GM12892 (cell line): ENCODE results near the gene CD38.
"Not testable (repeated sequence)": the region's sequence is repeated elsewhere in the genome, so short reads cannot be mapped to it uniquely, and the experiment has no call there.

Source experiments
- DNase-seq: peaks from one replicate; pipeline ENCODE4 v3.0.0; 2011; ENCODE audit not compliant: insufficient read length
- FAIRE-seq: peaks from 2 replicates; lab custom pipeline; 2011; peaks lifted over from hg19 to GRCh38; lab: Jason Lieb, UNC
- POLR2A ChIP-seq: IDR thresholded peaks from 2 replicates; pipeline ENCODE4 v1.6.1; 2011; ENCODE audit warnings: low read depth, low read length, control low read depth
- POLR2AphosphoS5 ChIP-seq: IDR thresholded peaks from 2 replicates; pipeline ENCODE4 v1.6.1; 2011; ENCODE audit warnings: low read depth, low read length, control low read depth
- TAF1 ChIP-seq: IDR thresholded peaks from 2 replicates; pipeline ENCODE4 v1.6.1; 2011; ENCODE audit warnings: low read depth, mild to moderate bottlenecking, control low read depth, low read length, borderline replicate concordance

CD38 gene

DNA sequence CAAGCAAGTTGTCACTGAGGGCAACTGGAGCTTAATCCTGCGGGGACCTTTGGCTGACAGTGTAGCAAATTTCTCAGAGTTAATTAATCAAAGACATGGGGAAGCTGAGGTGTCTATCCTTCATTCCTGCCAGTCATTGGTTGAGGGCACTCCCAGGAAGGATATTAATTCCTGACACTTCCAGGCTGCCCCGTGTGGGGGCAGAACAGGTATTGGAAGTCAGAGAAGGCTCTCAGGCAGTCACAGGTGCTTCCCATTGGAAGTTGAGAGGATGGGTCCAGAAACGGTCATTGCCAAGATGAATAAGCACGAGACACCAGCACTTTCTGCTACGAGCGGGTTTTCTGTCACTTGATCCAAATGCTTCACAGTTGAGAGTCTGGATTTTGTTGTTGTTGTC is 29.1 kb upstream of the CD38 start:
- TF ChIP-seq POLR2AphosphoS5, result no peak
- no peak for TF ChIP-seq TAF1
- no peak for TF ChIP-seq POLR2A
- DNase-seq (no peak), FAIRE-seq (no peak)

DNA sequence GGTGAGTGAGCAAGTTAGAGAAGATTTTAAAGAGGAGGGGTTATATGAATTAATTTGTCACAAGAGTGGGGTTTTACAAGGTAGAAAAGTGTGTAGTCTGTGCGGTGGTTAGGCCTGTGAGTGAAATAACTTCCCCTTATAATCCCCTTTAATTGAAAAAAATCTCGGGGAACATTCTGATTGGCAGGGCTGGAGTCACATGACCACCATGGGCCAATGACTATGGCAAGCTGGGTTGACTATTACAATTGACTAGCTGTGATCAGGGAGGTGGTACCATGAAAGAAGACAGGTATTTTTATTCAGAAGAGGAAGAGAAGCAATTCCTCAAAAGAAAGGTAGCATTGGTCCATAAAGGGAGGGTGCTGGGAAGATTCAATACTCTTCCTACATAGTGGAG is 27.0 kb upstream of the CD38 start:
- TF ChIP-seq POLR2AphosphoS5 (no peak), TAF1 (no peak), POLR2A (no peak)
- DNase-seq (no peak), FAIRE-seq (no peak)

DNA sequence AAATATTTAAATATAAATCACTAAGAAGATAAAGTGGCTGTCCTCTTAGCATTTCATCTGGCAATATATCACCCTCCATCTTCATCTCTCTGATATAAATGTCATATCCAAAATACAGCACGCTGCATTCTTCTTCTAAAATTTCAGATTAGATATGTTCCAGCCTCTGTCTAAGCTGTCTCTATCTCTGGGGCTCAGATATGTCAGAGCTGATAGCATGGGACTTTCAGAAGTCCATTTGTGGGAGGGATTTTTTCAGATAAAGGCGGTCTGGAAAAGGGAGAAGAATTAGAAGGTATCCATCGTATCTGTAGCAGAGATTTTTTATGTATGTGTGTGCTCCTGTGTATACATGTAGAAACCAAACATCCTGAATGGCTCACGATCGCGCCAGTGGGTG is 25.0 kb upstream of the CD38 start:
- FAIRE-seq (no peak), DNase-seq (no peak)
- TF ChIP-seq TAF1 (no peak), POLR2AphosphoS5 (no peak), POLR2A (no peak)

- DNase-seq (no peak), FAIRE-seq (no peak)
- TF ChIP-seq TAF1 (no peak), POLR2AphosphoS5 (no peak), POLR2A (no peak)
Observed at GRCh38 chr4:15753786-15754185, 24.3 kb upstream of the CD38 start.

GRCh38 chr4:15754323-15754722 is 23.8 kb upstream of the CD38 start:
- FAIRE-seq (no peak), DNase-seq (no peak)
- no peak for TF ChIP-seq POLR2A
- TF ChIP-seq POLR2AphosphoS5, result no peak
- TF ChIP-seq TAF1, result no peak

GRCh38 chr4:15755321-15756155 is 22.6 kb upstream of the CD38 start:
- no peak for TF ChIP-seq POLR2A
- no peak for TF ChIP-seq POLR2AphosphoS5
- no peak for TF ChIP-seq TAF1
- no peak for FAIRE-seq
- no peak for DNase-seq

DNA sequence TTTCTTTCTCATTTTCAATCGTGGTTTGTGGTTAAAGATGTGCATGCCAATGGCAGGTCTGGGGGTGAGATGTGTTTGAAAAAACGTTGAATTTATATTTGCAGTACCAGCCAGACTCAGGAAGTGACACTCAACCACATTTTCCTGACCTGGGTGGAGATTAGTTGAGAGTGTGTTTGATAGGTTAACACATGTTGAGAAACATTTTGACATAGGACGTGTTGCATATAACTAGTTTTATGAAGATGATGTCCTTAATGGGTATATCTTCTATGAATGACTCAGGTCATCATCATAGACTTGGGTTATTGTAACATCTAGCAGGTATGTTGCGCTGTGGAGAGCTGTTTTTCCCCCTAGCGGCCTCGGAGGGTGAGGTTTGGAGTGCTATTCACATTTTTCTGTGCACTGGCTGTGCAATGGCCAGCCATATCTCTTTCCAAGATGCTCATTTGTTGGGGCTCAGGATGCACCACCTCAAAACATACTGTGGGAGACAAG is 21.7 kb upstream of the CD38 start:
- TF ChIP-seq POLR2AphosphoS5, result no peak
- no peak for TF ChIP-seq TAF1
- no peak for TF ChIP-seq POLR2A
- DNase-seq (no peak), FAIRE-seq (peak; percentile 84)

- DNase-seq (no peak), FAIRE-seq (no peak)
Observed at GRCh38 chr4:15757054-15757453, 21.1 kb upstream of the CD38 start.

DNA sequence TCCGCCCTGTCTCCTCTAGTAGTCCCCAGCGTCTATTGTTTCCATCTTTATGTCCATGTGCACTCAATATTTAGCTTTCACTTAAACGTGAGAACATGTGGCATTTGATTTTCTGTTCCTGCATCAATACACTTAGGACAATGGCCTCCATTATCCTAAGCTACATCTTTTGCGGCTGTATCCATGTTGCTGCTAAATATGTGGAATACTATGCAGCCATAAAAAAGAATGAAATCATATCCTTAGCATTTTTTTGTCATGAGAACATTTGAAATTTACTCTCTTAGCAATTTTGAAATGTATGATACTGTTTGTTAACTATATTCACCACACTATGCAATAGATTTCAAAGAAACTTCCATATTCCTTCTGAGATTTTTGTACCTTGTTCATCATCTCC is 19.8 kb upstream of the CD38 start:
- DNase-seq, result no peak
- TF ChIP-seq TAF1 (no peak), POLR2A (no peak), POLR2AphosphoS5 (no peak)
- no peak for FAIRE-seq

More at GRCh38 chr4:15757054-15757453, 21.1 kb upstream of the CD38 start:
- no peak for TF ChIP-seq TAF1
- no peak for TF ChIP-seq POLR2AphosphoS5
- TF ChIP-seq POLR2A, result no peak

GRCh38 chr4:15762460-15762859 is 15.7 kb upstream of the CD38 start:
- DNase-seq, result not testable (repeated sequence)
- peak; percentile 81 for FAIRE-seq

DNA sequence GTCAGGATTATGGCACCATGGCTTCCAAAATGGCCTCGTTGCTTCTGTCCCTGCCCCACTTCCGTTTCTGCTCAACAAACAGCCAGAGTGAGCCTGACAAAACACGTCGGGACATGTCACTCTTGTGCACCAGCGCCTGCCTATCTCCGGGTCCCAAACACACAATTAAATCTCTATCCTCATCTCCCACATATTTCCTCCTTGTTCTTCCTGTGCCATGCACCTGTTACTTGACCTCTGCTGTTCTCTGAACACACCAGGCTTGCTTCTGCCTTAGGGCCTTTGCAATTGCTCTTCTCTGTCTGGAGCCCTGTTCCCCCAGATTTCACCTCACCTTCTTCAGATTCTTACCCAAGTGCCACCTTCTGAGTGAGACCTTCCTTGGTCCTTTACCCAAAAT is 12.7 kb upstream of the CD38 start:
- no peak for DNase-seq
- no peak for FAIRE-seq

More for the DNA sequence above, 12.7 kb upstream of the CD38 start:
- no peak for TF ChIP-seq POLR2AphosphoS5
- TF ChIP-seq POLR2A, result no peak
- no peak for TF ChIP-seq TAF1
